GM21367 (cell line): ENCODE data around the gene PKP4.

Experiments
- ATAC-seq: cut with Tn5 transposase; IDR thresholded peaks from one replicate; pipeline ENCODE4 v1.9.1; 2021; ENCODE audit not compliant: unreplicated experiment

Gene PKP4

GRCh38 chr2:158582670-158583069 is 125.9 kb downstream of the PKP4 start:
- ATAC-seq, result no peak

- ATAC-seq, result no peak
Observed at GRCh38 chr2:158583923-158584322, 127.2 kb downstream of the PKP4 start.

GRCh38 chr2:158586491-158586890 is 129.7 kb downstream of the PKP4 start:
- no peak for ATAC-seq

- no peak for ATAC-seq
Observed at GRCh38 chr2:158589303-158589702, 132.6 kb downstream of the PKP4 start.

- ATAC-seq, result no peak
Observed at GRCh38 chr2:158598862-158599517, 142.2 kb downstream of the PKP4 start.

- no peak for ATAC-seq
Observed at GRCh38 chr2:158599609-158600008, 142.9 kb downstream of the PKP4 start.

GRCh38 chr2:158600155-158600802 is 143.5 kb downstream of the PKP4 start:
- no peak for ATAC-seq

- no peak for ATAC-seq
Observed at GRCh38 chr2:158602027-158602426, 145.3 kb downstream of the PKP4 start.

- ATAC-seq, result no peak
Observed at GRCh38 chr2:158603205-158603604, 146.5 kb downstream of the PKP4 start.

GRCh38 chr2:158603986-158604385 is 147.2 kb downstream of the PKP4 start:
- ATAC-seq, result no peak

GRCh38 chr2:158610059-158610458 is 153.3 kb downstream of the PKP4 start:
- ATAC-seq, result no peak

GRCh38 chr2:158616480-158617000 is 159.8 kb downstream of the PKP4 start:
- no peak for ATAC-seq

GRCh38 chr2:158618891-158619490 is 162.2 kb downstream of the PKP4 start:
- ATAC-seq, result no peak

- ATAC-seq, result no peak
Observed at GRCh38 chr2:158619496-158619895, 162.7 kb downstream of the PKP4 start.

- no peak for ATAC-seq
Observed at GRCh38 chr2:158620656-158621055, 163.9 kb downstream of the PKP4 start.

GRCh38 chr2:158624071-158624667 is 167.4 kb downstream of the PKP4 start:
- ATAC-seq, result no peak

- ATAC-seq, result no peak
Observed at GRCh38 chr2:158624961-158625360, 168.2 kb downstream of the PKP4 start.

GRCh38 chr2:158629116-158629515 is 172.4 kb downstream of the PKP4 start:
- no peak for ATAC-seq

GRCh38 chr2:158633261-158633660 is 176.5 kb downstream of the PKP4 start:
- no peak for ATAC-seq

GRCh38 chr2:158634627-158635026 is 177.9 kb downstream of the PKP4 start:
- no peak for ATAC-seq

GRCh38 chr2:158635961-158636601 is 179.3 kb downstream of the PKP4 start:
- ATAC-seq, result no peak
